ENCODE results near the gene DUSP16. TPM values are rescaled to one million over a fixed set of nuclear protein-coding genes. Genes with fewer than 3 reads are reported as not detected.

DUSP16 gene
- total RNA-seq, 4 donors from 2014 or later, result 16.2 to 23.2 (median 19.1) TPM

DNA sequence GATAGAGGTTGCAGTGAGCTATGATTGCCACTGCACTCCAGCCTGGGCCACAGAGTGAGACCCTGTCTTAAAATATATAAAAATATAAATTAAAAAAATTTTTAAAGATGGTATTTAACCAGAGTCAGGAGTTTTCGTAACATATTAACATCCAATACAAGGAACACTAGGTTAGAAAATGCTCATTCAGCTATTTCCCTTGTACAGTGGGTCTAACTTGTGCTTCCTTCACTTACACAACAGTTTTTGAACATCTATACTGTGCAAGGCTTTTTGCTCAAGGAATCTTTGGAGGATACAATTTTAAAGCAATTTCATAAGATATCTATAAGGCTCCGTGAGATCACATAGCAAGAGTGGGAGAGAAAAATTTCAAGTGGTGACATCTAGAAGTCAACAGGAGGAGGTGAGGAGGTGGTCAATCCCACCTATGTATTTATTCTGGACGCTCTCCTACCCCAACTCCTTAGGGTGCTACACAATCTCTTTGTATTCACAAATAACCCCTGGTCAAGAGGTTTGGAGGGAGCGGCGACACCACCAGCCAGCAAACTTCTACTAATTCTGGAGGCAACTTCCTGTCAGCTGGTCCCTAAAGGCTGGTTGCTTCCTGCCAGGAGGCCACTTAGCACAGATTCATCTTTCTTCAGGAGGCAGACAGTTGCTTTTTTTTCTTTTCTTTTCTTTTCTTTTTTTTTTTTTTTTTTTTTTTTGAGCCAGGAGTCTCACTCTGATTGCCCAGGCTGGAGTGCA, 22.2 kb downstream of the DUSP16 start:
- WGBS, 2 donors, result 84 to 87% methylated on average over 5 of the region's 5 CpGs
- Histone ChIP-seq H3K27ac (no peak overlapping the region), H3K4me1 (peaks cover 0 to 27% (median 13%) of the 10 kb centered on the region in 4 donors), H3K9me3 (no peaks in the 10 kb centered on the region), H3K27me3 (no peaks in the 10 kb centered on the region), H3K36me3 (peaks cover 0 to 7% (median 0%) of the 10 kb centered on the region in 3 donors), H3K4me3 (no peak overlapping the region)
- no peak for DNase-seq (ENCODE audit: low spot score in 2 of 2)
- no peak for TF ChIP-seq POLR2A (IDR thresholded peaks at IDR 0.05)
- TF ChIP-seq, protein P1, sequence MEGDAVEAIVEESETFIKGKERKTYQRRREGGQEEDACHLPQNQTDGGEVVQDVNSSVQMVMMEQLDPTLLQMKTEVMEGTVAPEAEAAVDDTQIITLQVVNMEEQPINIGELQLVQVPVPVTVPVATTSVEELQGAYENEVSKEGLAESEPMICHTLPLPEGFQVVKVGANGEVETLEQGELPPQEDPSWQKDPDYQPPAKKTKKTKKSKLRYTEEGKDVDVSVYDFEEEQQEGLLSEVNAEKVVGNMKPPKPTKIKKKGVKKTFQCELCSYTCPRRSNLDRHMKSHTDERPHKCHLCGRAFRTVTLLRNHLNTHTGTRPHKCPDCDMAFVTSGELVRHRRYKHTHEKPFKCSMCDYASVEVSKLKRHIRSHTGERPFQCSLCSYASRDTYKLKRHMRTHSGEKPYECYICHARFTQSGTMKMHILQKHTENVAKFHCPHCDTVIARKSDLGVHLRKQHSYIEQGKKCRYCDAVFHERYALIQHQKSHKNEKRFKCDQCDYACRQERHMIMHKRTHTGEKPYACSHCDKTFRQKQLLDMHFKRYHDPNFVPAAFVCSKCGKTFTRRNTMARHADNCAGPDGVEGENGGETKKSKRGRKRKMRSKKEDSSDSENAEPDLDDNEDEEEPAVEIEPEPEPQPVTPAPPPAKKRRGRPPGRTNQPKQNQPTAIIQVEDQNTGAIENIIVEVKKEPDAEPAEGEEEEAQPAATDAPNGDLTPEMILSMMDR (IDR thresholded peaks at IDR 0.05), result no peak
- TF ChIP-seq EP300 (IDR thresholded peaks at IDR 0.05), result no peak

DNA sequence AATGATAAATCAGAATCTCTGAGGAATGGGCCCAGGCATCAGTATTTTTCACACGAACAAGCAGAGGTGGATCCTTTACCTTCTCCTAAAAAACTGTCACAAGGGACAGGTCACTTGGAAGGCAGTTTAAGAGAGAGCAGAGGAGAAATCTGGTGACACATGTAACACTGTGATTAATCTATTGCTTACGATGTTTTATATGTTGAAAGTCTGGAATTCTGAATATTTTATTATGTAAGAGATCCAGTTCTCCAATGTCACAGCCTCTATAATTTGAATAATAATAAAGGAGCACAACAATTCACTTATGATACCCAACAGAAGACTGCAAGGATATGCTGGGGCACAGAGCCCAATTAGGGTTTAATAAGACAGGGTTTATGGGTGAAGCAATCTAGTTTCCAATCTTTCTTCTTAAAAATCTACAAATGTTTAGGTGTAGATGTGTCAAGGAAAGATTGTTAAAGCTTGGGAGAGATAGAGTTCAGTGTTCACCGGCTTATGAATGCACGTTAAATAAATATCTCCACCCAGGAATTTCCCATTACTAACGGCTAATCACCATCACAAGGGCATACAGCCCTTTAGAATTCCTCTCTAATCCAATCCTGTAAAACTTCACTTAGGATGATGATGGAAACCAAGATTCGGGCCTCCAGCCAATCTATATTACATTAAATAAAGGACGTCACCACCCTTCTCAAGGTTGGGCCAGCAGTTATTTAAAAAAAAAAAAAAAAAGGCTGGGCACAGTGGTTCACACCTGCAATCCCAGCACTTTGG, 23.4 kb downstream of the DUSP16 start:
- 68 to 77% methylated on average over 7 of the region's 7 CpGs for WGBS, 2 donors
- no peak for DNase-seq (ENCODE audit: low spot score in 2 of 2)

DNA sequence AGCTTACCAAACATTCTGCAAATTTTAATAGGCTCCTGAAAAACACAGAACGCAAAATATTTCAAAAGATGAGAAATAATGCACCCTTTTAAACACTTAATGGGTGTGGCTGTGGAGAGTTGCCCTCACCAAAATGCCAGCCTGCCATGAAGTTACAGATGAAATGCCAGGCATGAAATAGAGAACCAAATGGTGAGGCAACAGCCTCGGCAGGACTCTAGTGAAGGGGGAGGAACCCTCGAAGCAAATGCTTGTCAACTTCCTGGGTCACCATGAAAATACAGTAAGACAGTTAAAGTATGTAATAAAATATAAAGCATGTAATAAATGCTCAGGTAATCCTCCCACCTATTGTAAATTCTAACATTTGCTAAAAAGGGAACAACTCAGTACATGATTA, 24.1 kb downstream of the DUSP16 start:
- WGBS, 2 donors, result 30 to 32% methylated on average over 3 of the region's 3 CpGs
- Histone ChIP-seq H3K27me3 (no peaks in the 10 kb centered on the region), H3K36me3 (peaks cover 0 to 7% (median 0%) of the 10 kb centered on the region in 3 donors), H3K27ac (peak overlapping the region in 3 of 4 donors; percentile 9 to 76 (median 29)), H3K4me1 (peaks cover 0 to 38% (median 18%) of the 10 kb centered on the region in 4 donors), H3K4me3 (no peak overlapping the region), H3K9me3 (no peaks in the 10 kb centered on the region)
- no peak for DNase-seq (ENCODE audit: low spot score in 2 of 2)
- TF ChIP-seq, protein P1 (IDR thresholded peaks at IDR 0.05), result no peak
- peak in 1 of 2 donors; percentile 46 for TF ChIP-seq EP300 (IDR thresholded peaks at IDR 0.05)
- TF ChIP-seq POLR2A (IDR thresholded peaks at IDR 0.05), result no peak

More for the DNA sequence above, 23.4 kb downstream of the DUSP16 start:
- TF ChIP-seq, protein P1 (IDR thresholded peaks at IDR 0.05), result no peak
- TF ChIP-seq EP300 (IDR thresholded peaks at IDR 0.05), result no peak
- no peak for TF ChIP-seq POLR2A (IDR thresholded peaks at IDR 0.05)
- Histone ChIP-seq H3K27ac (peak overlapping the region in 3 of 4 donors; percentile 9 to 76 (median 29)), H3K36me3 (peaks cover 0 to 7% (median 0%) of the 10 kb centered on the region in 3 donors), H3K27me3 (no peaks in the 10 kb centered on the region), H3K4me1 (peaks cover 0 to 31% (median 16%) of the 10 kb centered on the region in 4 donors), H3K9me3 (no peaks in the 10 kb centered on the region), H3K4me3 (no peak overlapping the region)

DNA sequence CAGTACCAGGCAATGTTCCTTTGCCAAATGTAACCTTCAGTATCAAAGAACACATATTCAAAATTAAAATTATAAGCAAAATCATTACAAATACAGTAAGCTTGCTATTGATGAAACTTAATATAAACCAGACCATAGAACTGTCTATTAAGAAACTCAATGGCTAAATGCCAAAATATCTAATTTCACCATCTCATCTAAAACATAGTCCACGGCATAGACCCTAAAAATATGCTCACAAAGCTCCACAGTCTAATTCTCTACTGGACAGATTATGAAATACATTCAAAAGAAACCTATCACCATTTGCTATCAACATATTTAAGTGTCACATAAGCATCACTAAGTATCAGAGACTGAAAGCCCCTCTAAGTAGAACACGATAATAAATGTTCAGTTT, 25.2 kb downstream of the DUSP16 start:
- Histone ChIP-seq H3K4me1 (peaks cover 0 to 48% (median 22%) of the 10 kb centered on the region in 4 donors), H3K4me3 (no peak overlapping the region), H3K36me3 (peaks cover 0 to 7% (median 0%) of the 10 kb centered on the region in 3 donors), H3K27ac (peak overlapping the region in 2 of 4 donors; percentile 29 to 76), H3K9me3 (no peaks in the 10 kb centered on the region), H3K27me3 (no peaks in the 10 kb centered on the region)
- no peak for DNase-seq (ENCODE audit: low spot score in 2 of 2)
- no peak for TF ChIP-seq POLR2A (IDR thresholded peaks at IDR 0.05)
- TF ChIP-seq, protein P1 (IDR thresholded peaks at IDR 0.05), result no peak
- TF ChIP-seq EP300 (IDR thresholded peaks at IDR 0.05), result no peak
- 69 to 78% methylated on average over 2 of the region's 2 CpGs for WGBS, 2 donors

Measured in tibial nerve (tissue), 4 donors.